ENCODE data around the gene KIAA1671. TPM values are rescaled to one million over a fixed set of nuclear protein-coding genes. Genes with fewer than 3 reads are reported as not detected.
A peak's percentile ranks its signal among the peaks of the same experiment; 100 is the strongest.

KIAA1671 gene
- total RNA-seq, 1 experiment from 2014 or later = 4.7 TPM

GRCh38 chr22:25014896-25015755 lies 62.6 kb downstream of the KIAA1671 start:
- no peak for DNase-seq (ENCODE audit: low read depth)

DNA sequence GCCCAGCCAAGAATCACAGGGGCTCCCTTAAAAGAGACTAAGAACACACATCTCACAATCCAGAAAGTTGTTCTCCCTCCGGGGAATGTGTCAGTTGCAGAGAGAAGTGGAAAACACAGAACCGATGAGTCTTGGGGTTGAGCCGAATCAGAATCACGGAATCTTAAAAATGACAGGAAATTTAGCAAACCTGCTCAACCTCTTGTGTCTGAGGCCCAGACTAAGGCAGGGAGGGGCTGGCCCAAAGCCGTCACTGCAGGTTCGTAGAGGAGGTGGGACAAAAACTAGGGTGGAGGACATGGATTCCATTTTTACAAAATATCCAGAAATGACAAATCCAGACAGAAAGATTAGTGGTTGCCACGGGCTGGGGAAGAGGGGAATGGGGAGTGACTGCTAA lies 63.8 kb downstream of the KIAA1671 start:
- DNase-seq (ENCODE audit: low read depth) = no peak

DNA sequence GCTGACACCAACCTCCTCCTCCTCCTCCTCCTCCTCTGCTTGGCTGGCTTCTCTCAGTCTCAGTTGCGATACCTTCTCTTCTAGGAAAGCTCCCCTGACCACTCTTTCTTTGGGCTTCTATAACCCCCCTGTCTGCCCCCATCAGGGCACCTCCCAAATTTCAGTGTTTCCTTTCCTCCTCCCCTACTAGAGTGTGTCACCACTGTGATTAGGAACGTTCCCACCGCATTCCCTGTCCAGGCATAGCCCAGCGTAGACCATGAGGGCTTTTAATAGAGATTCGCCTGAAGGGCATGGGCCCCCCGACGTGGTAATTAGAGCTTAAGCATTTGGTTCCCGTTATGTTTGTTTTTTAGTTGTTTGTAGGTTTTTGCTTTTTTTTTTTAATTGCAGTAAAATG lies 65.5 kb downstream of the KIAA1671 start:
- DNase-seq (ENCODE audit: low read depth) = no peak

GRCh38 chr22:25019427-25020184 lies 67.1 kb downstream of the KIAA1671 start:
- DNase-seq (ENCODE audit: low read depth) = no peak

DNA sequence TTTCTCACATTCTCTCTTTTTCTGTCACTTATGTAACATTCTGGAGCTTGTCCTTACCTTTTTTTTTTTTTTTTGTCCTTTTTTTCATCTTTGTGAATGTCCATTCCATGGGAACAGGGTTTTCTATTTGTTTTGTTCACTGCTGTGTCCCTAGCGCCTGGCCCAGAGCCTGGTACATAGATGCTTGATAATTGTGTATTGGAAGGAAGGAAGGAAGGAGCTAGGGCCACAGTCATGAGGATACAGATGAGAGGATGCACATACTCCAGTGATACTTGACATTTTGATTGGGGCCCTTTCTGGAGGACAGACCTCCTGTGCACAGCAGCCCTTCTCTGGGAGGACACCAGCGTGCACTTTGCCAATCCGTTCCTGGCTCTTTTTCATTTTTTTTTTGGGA lies 68.9 kb downstream of the KIAA1671 start:
- no peak for DNase-seq (ENCODE audit: low read depth)

DNA sequence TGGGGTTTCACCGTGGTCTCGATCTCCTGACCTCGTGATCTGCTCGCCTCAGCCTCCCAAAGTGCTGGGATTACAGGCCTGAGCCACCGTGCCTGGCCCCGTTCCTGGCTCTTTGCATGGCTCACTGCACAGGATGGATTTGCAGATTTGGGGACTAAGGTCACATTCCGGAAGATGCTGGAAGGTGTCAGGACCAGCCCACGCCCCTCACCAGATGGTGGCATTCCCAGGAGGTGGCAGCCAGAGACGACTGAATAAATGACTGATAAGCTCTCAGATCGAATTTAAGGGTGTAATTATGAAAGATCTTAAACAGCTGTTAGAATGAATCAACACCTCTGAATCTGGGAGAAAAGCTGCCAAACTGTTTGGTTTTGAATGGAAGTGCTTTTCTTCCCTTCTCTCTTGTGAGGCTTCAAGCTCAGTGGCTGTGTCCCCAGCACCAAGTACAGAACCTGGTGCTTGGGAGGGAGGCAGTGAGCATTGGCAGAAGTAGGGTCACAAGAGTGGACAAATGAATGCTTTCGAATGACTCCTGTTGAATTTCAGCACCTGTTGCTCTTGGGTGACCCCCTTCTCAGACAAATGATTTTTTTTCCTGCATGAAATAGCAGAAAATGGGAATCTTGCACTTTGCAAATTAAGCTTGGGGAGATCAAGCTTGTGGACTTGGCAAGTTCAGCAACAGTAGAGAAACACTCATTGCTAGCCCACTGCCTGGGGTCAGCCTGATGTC lies 69.6 kb downstream of the KIAA1671 start:
- no peak for DNase-seq (ENCODE audit: low read depth)

GRCh38 chr22:25023879-25024278 lies 71.4 kb downstream of the KIAA1671 start:
- no peak for DNase-seq (ENCODE audit: low read depth)

DNA sequence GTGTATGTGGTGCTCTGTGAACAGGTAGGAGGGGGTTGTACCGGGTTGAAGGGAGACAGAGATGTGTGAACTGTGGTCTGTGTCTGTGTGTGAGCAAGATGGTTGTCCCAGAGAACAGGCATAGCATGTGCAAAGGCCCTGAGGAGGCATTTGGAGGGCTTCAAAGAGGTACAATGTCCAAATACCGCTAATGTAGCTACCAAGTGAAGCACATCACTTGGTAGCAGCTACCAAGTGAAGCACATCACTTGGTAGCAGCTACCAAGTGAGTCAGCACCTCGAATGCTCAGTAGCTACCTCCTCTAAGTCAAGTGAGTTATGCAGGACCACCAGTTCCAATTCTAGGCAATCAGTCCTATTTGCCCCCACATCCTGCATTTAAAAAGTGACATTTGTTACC lies 72.4 kb downstream of the KIAA1671 start:
- no peak for DNase-seq (ENCODE audit: low read depth)

- peak; percentile 77 for DNase-seq (ENCODE audit: low read depth)
Measured at GRCh38 chr22:25025491-25026400, 73.2 kb downstream of the KIAA1671 start.

GRCh38 chr22:25027043-25027906 lies 74.8 kb downstream of the KIAA1671 start:
- no peak for DNase-seq (ENCODE audit: low read depth)

GRCh38 chr22:25027959-25028840 lies 75.7 kb downstream of the KIAA1671 start:
- DNase-seq (ENCODE audit: low read depth) = peak; percentile 25

DNA sequence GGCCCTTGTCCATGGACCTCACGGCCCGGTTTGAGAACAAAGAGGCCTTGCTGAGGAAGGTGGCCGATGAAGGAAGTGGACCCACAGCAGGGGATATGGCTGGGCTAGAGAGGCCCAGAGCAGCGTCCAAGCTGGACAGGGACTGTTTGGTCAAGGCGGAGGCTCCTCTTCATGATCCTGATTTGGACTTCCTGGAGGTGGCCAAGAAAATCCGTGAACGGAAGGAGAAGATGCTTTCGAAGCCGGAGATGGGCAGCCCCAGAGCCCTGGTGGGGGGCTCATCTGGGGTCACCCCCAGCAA lies 76.3 kb downstream of the KIAA1671 start:
- no peak for DNase-seq (ENCODE audit: low read depth)

DNA sequence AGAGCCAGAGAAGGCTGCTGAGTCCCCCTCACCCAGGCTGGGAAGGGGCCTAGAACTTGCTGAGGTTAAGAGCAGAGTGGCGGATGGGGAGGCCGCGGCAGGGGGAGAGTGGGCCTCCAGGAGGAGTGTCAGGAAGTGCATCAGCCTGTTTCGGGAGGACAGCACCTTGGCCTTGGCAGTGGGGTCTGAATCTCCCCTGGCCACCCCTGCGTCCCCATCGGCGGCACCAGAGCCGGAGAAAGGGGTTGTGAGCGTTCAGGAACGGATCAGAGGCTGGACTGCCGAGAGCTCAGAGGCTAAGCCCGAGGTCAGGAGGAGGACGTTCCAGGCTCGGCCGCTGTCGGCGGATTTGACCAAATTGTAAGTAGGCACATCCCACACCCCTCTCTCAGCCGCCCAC lies 76.7 kb downstream of the KIAA1671 start:
- DNase-seq (ENCODE audit: low read depth) = no peak

DNA sequence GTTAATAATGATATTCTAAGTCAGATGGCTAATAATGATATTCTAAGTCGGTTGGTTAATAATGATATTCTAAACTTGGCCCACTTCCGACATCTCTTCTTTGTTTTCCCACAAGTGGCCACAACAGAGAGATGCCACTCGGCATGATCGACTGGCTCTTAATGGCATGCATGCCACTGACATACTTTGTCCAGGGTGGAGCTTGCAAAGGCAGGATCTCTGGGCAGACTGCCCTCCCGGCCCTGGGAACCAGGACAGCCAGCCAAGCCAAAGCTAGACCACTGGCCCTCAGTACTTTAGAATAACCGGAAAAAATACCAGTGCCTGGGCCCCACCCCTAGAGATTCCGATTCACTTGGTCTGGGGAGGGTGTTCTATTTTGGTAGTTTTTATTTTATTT lies 78.1 kb downstream of the KIAA1671 start:
- peak; percentile 54 for DNase-seq (ENCODE audit: low read depth)

DNA sequence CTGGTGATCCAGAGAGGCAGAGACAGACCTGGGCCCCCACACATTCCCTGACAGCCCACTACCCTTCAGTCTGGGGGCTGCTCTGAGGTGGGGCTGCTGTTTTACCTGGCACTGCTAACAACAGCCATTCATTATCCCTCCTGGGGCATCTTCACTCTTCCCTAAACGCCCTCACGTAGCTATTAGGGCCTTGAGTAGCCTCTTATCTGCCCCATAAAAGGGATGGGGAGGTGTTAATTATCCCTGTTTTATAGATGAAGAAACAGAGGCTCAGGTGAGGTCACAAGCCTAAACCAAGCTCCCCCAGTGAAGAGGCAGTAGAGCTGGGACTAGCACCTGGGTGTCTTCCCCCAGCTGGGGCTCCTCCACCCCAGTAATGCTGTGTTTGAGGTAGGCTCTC lies 79.5 kb downstream of the KIAA1671 start:
- no peak for DNase-seq (ENCODE audit: low read depth)

DNA sequence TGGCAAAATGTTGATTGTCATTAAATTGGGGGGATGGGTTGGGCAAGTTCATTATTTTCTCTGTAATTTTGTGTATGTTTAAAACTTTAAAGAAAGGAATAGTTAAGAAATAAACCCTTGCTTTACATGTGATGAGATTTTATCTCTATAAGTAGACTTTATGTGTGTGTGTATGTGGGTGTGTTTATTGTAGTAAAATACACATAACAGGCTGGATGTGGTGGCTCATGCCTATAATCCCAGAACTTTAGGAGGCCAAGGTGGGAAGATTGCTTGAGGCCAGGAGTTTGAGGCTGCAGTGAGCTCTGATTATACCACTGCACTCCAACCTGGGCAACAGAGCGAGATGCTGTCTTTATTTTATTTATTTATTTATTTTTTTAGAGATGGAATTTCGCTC lies 83.2 kb downstream of the KIAA1671 start:
- no peak for DNase-seq (ENCODE audit: low read depth)

- no peak for DNase-seq (ENCODE audit: low read depth)
Measured at GRCh38 chr22:25038239-25038638, 85.7 kb downstream of the KIAA1671 start.

DNA sequence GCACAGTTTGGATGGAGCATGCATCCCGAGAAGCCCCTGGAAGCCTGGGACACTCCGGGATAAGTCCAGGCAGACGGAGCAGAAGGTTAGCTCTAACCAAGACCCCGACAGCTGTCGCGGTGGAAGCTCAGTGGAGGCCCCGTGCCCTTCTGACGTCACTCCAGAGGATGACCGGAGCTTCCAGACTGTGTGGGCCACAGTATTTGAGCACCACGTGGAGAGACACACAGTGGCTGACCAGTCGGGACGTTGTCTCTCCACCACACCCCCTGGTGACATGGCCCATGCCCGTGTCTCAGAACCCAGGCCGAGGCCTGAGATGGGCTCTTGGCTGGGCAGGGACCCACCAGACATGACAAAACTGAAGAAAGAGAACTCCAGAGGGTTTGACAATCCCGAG lies 86.3 kb downstream of the KIAA1671 start:
- no peak for DNase-seq (ENCODE audit: low read depth)

DNA sequence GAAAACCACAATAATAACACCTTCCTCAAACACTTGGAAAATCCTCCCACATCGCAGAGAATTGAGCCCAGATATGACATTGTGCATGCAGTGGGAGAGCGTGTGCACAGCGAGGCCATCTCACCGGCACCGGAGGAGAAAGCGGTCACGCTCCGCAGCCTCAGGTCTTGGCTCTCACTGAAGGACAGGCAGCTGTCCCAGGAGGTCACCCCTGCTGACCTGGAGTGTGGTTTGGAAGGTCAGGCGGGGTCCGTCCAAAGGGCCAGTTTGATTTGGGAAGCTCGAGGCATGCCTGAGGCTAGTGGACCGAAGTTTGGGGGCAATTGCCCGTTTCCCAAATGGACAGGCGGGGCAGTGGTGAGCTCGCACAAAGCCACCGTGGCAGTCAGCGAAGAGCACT lies 86.7 kb downstream of the KIAA1671 start:
- DNase-seq (ENCODE audit: low read depth) = no peak

- no peak for DNase-seq (ENCODE audit: low read depth)
Measured at GRCh38 chr22:25039754-25040153, 87.2 kb downstream of the KIAA1671 start.
